Body of pancreas (tissue), 4 donors: ENCODE measurements around the gene KMO. TPM values are rescaled to one million over a fixed set of nuclear protein-coding genes. Genes with fewer than 3 reads are reported as not detected.

ENCODE experiments used
- ATAC-seq: fragments of 150-250 bp; one replicate; pipeline ENCODE4 v1.9.1; 2016
- DNase-seq, 4 donors: peaks; one replicate each; pipeline ENCODE4 v3.0.0-alpha.2; 2019
- H3K27ac ChIP-seq, 4 donors: fragments of 200-600 bp; sonication (generic); 1 replicate in 3 of 4; 2 replicates in 1 of 4; pipeline versions ENCODE4 v1.5.1 to v1.6.1; 2016 to 2019; ENCODE audit warnings: mild to moderate bottlenecking in 1 of 4, mixed read lengths in 1 of 4, moderate library complexity in 1 of 4
- H3K27me3 ChIP-seq, 2 donors: fragments of 200-600 bp; sonication (generic); one replicate each; pipeline ENCODE4 v1.6.0; 2016; ENCODE audit warnings: mild to moderate bottlenecking in 1 of 2
- H3K36me3 ChIP-seq, 2 donors: fragments of 200-600 bp; sonication (generic); replicated peaks in 1 of 2; 2 replicates each; pipeline ENCODE4 v1.5.1; 2016; ENCODE audit warnings: low read depth in 2 of 2; ENCODE audit not compliant: insufficient read depth in 1 of 2
- H3K4me1 ChIP-seq: fragments of 200-600 bp; sonication (generic); one replicate; pipeline ENCODE4 v1.6.0; 2016
- H3K4me3 ChIP-seq, 2 donors: fragments of 200-600 bp; sonication (generic); 1 replicate in 1 of 2; 2 replicates in 1 of 2; pipeline ENCODE4 v1.5.1; 2016 to 2019
- H3K9me3 ChIP-seq, 3 donors: fragments of 200-600 bp; sonication (generic); 1 replicate in 2 of 3; 2 replicates in 1 of 3; pipeline ENCODE4 v1.5.1; 2016
- POLR2A ChIP-seq, 3 donors: fragments of 450-650 bp; IDR thresholded peaks; one replicate each; pipeline ENCODE4 v1.6.1; 2016; ENCODE audit warnings: antibody characterized with exemption in 3 of 3, mild to moderate bottlenecking in 2 of 3
- WGBS, 2 donors: methylation state at CpG; one replicate each; pipeline ENCODE4 v1.1.5; 2017; 5-methylcytosine and 5-hydroxymethylcytosine counted together
- intact Hi-C: fragments of 100-400 bp; cut with DNase I; formaldehyde crosslinking; loops from one replicate; pipeline ENCODE4 v1.15.1; 2023
- total RNA-seq, 2 donors: library from RNA; depleted of rRNA; stranded (reverse); fragments of >200 nt; gene quantifications; one replicate each; pipeline ENCODE4 v1.1.0, GENCODE V29; 2016
- TF ChIP-seq, protein P1 (sequence below), 7 experiments: fragments of 450-650 bp in 4 of 7; fragments of 200-600 bp in 3 of 7; sonication (generic) in 3 of 7; IDR thresholded peaks; one replicate each; pipeline ENCODE4 v1.5.1; 2016 to 2019; ENCODE audit warnings: antibody characterized with exemption in 7 of 7

KMO gene
- total RNA-seq, 2 donors from 2014 or later, result 1.3 to 3.6 TPM

DNA sequence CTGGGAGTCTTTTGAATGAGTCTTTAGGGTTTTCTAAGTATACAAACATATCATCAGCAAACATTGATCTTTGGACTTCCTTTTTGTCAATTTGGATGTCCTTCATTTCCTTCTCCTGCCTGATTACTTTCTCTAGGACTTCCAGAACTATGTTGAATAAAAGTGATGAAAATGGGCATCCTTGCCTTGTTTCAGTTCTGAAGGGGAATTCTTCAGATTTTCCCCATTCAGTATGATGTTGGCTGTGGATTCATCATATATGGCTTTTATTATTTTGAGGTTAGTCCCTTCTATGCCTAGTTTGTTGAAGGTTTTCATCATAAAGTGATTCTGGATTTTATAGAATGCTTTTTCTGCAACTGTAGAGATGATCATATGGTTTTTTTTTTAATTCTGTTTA is 42.0 kb downstream of the KMO start:
- ATAC-seq, result no peak
- intact Hi-C loops, result no loop called here
- no peak overlapping the region for H3K27ac ChIP-seq
- TF ChIP-seq, protein P1, sequence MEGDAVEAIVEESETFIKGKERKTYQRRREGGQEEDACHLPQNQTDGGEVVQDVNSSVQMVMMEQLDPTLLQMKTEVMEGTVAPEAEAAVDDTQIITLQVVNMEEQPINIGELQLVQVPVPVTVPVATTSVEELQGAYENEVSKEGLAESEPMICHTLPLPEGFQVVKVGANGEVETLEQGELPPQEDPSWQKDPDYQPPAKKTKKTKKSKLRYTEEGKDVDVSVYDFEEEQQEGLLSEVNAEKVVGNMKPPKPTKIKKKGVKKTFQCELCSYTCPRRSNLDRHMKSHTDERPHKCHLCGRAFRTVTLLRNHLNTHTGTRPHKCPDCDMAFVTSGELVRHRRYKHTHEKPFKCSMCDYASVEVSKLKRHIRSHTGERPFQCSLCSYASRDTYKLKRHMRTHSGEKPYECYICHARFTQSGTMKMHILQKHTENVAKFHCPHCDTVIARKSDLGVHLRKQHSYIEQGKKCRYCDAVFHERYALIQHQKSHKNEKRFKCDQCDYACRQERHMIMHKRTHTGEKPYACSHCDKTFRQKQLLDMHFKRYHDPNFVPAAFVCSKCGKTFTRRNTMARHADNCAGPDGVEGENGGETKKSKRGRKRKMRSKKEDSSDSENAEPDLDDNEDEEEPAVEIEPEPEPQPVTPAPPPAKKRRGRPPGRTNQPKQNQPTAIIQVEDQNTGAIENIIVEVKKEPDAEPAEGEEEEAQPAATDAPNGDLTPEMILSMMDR (IDR thresholded peaks at IDR 0.05), result no peak
- TF ChIP-seq POLR2A (IDR thresholded peaks at IDR 0.05), result no peak
- H3K4me1 ChIP-seq, result no peaks in the 10 kb centered on the region
- no peaks in the 10 kb centered on the region for H3K27me3 ChIP-seq
- DNase-seq, result no peak
- no peak overlapping the region for H3K4me3 ChIP-seq
- no peaks in the 10 kb centered on the region for H3K36me3 ChIP-seq
- H3K9me3 ChIP-seq, result no peaks in the 10 kb centered on the region

- DNase-seq (no peak), ATAC-seq (no peak)
- intact Hi-C loops, result no loop called here
- WGBS, 2 donors, result 52 to 61% methylated on average over 4 of the region's 4 CpGs
- H3K9me3 ChIP-seq, result no peaks in the 10 kb centered on the region
- no peak for TF ChIP-seq POLR2A (IDR thresholded peaks at IDR 0.05)
- TF ChIP-seq, protein P1 (IDR thresholded peaks at IDR 0.05), result no peak
- no peaks in the 10 kb centered on the region for H3K4me1 ChIP-seq
- H3K27ac ChIP-seq, result no peak overlapping the region
- H3K27me3 ChIP-seq, result peaks cover 0 to 3% of the 10 kb centered on the region in 2 donors
- H3K4me3 ChIP-seq, result no peak overlapping the region
- H3K36me3 ChIP-seq, result no peaks in the 10 kb centered on the region
Measured at GRCh38 chr1:241579434-241579833, 47.3 kb downstream of the KMO start.

- no peak for DNase-seq
- H3K27ac ChIP-seq, result no peak overlapping the region
Measured at GRCh38 chr1:241582921-241583321, 50.7 kb downstream of the KMO start.

DNA sequence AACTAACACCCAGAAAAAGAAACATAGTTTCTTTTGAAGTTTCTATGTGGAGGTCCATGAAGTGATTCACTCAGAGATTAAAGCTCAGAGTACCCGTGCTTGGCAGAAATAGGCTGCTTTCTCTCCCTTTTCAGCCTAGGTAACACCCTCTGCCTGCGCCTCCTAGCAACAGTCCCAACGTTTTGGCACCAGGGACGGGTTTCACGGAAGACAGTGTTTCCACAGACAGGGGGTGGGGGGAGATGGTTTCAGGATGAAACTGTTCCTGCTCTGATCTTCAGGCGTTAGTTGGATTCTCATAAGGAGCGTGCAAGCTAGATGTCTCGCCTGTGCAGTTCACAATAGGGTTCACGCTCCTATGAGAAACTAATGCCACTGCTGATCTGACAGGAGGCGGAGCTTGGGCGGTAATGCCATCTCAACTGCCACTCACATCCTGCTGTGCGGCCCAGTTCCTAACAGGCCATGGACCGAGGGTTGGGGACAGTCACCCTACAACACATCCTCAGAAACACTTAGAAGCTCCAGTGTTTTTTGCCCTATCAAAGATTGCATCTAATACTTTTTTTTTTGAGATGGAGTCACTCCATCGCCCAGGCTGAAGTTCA is 54.8 kb downstream of the KMO start:
- WGBS, 2 donors, result 70 to 78% methylated on average over 14 of the region's 14 CpGs

More at GRCh38 chr1:241582921-241583321, 50.7 kb downstream of the KMO start:
- intact Hi-C loops, result no loop called here
- no peak for TF ChIP-seq POLR2A (IDR thresholded peaks at IDR 0.05)
- TF ChIP-seq, protein P1 (IDR thresholded peaks at IDR 0.05), result no peak
- no peaks in the 10 kb centered on the region for H3K4me1 ChIP-seq
- no peak for ATAC-seq
- H3K9me3 ChIP-seq, result no peaks in the 10 kb centered on the region
- WGBS, 2 donors, result 90 to 95% methylated on average over 1 of the region's 1 CpG
- H3K36me3 ChIP-seq, result no peaks in the 10 kb centered on the region
- peaks cover 0 to 3% of the 10 kb centered on the region in 2 donors for H3K27me3 ChIP-seq
- no peak overlapping the region for H3K4me3 ChIP-seq

More for the DNA sequence above, 54.8 kb downstream of the KMO start:
- Histone ChIP-seq H3K4me3 (no peak overlapping the region), H3K27ac (no peak overlapping the region), H3K27me3 (no peaks in the 10 kb centered on the region), H3K36me3 (no peaks in the 10 kb centered on the region), H3K9me3 (no peaks in the 10 kb centered on the region), H3K4me1 (no peaks in the 10 kb centered on the region)
- TF ChIP-seq POLR2A (IDR thresholded peaks at IDR 0.05), result no peak
- TF ChIP-seq, protein P1 (IDR thresholded peaks at IDR 0.05), result no peak
- ATAC-seq (no peak), DNase-seq (no peak)
- intact Hi-C loops, result no loop called here
